Right cardiac atrium (tissue), 5 donors: ENCODE data around the gene GPR27. TPM values are rescaled to one million over a fixed set of nuclear protein-coding genes. Genes with fewer than 3 reads are reported as not detected.

ENCODE experiments used
- ATAC-seq, 2 donors: fragments of 200-7000 bp; cut with Tn5 transposase; one replicate each; pipeline versions ENCODE4 v1.8.0 to v1.9.1; 2020; ENCODE audit warnings: moderate library complexity in 2 of 2, mild to moderate bottlenecking in 1 of 2
- DNase-seq, 3 donors: peaks; one replicate each; pipeline ENCODE4 v3.0.0-alpha.2; 2020
- H3K27ac ChIP-seq: one replicate; pipeline ENCODE4 v1.5.1; 2013; ENCODE audit warnings: mild to moderate bottlenecking, low read length, control low read depth, moderate library complexity
- H3K27me3 ChIP-seq: one replicate; pipeline ENCODE4 v1.6.1; 2013; ENCODE audit not compliant: control insufficient read depth, insufficient read depth
- H3K4me1 ChIP-seq: one replicate; pipeline ENCODE4 v1.6.1; 2013; ENCODE audit warnings: low read length; ENCODE audit not compliant: control insufficient read depth, insufficient read depth
- H3K4me3 ChIP-seq: one replicate; pipeline ENCODE4 v1.5.1; 2013; ENCODE audit warnings: low read length, control low read depth
- H3K9me3 ChIP-seq: one replicate; pipeline ENCODE4 v1.6.1; 2013; ENCODE audit warnings: low read length; ENCODE audit not compliant: control insufficient read depth
- WGBS: extraction: QIAGEN DNeasy Blood & Tissue Kit; methylation state at CpG from one replicate; pipeline ENCODE4 v1.1.7; 2013; 5-methylcytosine and 5-hydroxymethylcytosine counted together
- intact Hi-C, 4 donors: fragments of 100-400 bp; cut with DNase I; formaldehyde crosslinking; loops; one replicate each; pipeline versions ENCODE4 v1.11.0 to v1.14.0; 2022 to 2023
- long read RNA-seq, 4 donors: library from polyadenylated mRNA; unstranded; transcript quantifications; one replicate each; pipeline ENCODE4 v2.0.0, GENCODE V29; 2020 to 2021
- polyA plus RNA-seq: library from polyadenylated mRNA; stranded (reverse); fragments of 200-250 nt; gene quantifications from one replicate; pipeline ENCODE4 v1.2.3, GENCODE V29; 2013
- total RNA-seq, 4 donors: library from RNA; stranded (reverse); fragmentation: NEBNext Ultra II Directional; extraction: Animal tissue kit (Norgen Biotek cat#: 25700); gene quantifications; one replicate each; pipeline ENCODE4 v1.2.1, GENCODE V29; 2021
- donor health status: healthy with polysubstance abuse.
- donor health status: DM: no; HTN: yes; CAD: no.
- donor health status: DM: no; HTN: no; CAD: no.
- donor health status: DM: no; HTN: yes; CAD: no; lungs with severe emphysema.
- donor health status: DM: yes; HTN: yes; CAD: no.

GPR27 gene
- total RNA-seq (1 to 10 TPM in 3 of 4 donors, under 1 TPM in 1; 0.97 to 5.4 (median 2.9) TPM), polyA plus RNA-seq (1.2 TPM)
- long read RNA-seq, donor 1, transcript GPR27-201 (1 exons, 2,447 nt) = major isoform, 11 of 11 reads
- long read RNA-seq, donor 1, partial matches to known transcripts = 0 of 11 reads
- long read RNA-seq, donor 1, other reads (novel, unspliced or antisense) = 0 of 11 reads
- long read RNA-seq, donor 2, transcript GPR27-201 (1 exons, 2,447 nt) = major isoform, 13 of 13 reads
- long read RNA-seq, donor 2, partial matches to known transcripts = 0 of 13 reads
- long read RNA-seq, donor 2, other reads (novel, unspliced or antisense) = 0 of 13 reads
- long read RNA-seq, donor 3, transcript GPR27-201 (1 exons, 2,447 nt) = major isoform, 5 of 5 reads
- long read RNA-seq, donor 3, partial matches to known transcripts = 0 of 5 reads
- long read RNA-seq, donor 3, other reads (novel, unspliced or antisense) = 0 of 5 reads
- long read RNA-seq, donor 4, transcript GPR27-201 (1 exons, 2,447 nt) = major isoform, 24 of 24 reads
- long read RNA-seq, donor 4, partial matches to known transcripts = 0 of 24 reads
- long read RNA-seq, donor 4, other reads (novel, unspliced or antisense) = 0 of 24 reads

GRCh38 chr3:71753701-71754609 lies at the start of gene GPR27:
TSS of gene GPR27 (plus strand) at chr3:71753855. CDS start at chr3:71754050, 195 bp downstream.
- Histone ChIP-seq H3K9me3 (no peaks in the 10 kb centered on the region), H3K4me3 (peak within 1 kb of the TSS; percentile 81), H3K4me1 (no peaks in the 10 kb centered on the region), H3K27me3 (no peaks in the 10 kb centered on the region), H3K27ac (no peak within 1 kb of the TSS)
- intact Hi-C loops = no loop called here
- DNase-seq = peak; percentile 32 to 64 (median 60)
- peak; percentile 66 to 73 for ATAC-seq
- WGBS = under 1% methylated on average over 131 of the region's 131 CpGs

- no peak overlapping the region for H3K27ac ChIP-seq
- DNase-seq (no peak), ATAC-seq (peak in 1 of 2 donors; percentile 58)
- intact Hi-C loops = no loop called here
- no peak overlapping the region for H3K4me3 ChIP-seq
- no peaks in the 10 kb centered on the region for H3K9me3 ChIP-seq
- H3K27me3 ChIP-seq = no peaks in the 10 kb centered on the region
- peaks cover 4% of the 10 kb centered on the region for H3K4me1 ChIP-seq
These were observed 48.7 kb upstream of the GPR27 start for GRCh38 chr3:71704915-71705314.

GRCh38 chr3:71705681-71706080 lies 48.0 kb upstream of the GPR27 start:
- Histone ChIP-seq H3K9me3 (no peaks in the 10 kb centered on the region), H3K4me3 (no peak overlapping the region), H3K27me3 (no peaks in the 10 kb centered on the region), H3K4me1 (peaks cover 4% of the 10 kb centered on the region), H3K27ac (no peak overlapping the region)
- ATAC-seq = no peak
- WGBS = 86% methylated on average over 5 of the region's 5 CpGs
- intact Hi-C loops = no loop called here
- DNase-seq = no peak

- ATAC-seq (no peak), DNase-seq (no peak)
- intact Hi-C loops = no loop called here
- WGBS = 90% methylated on average over 5 of the region's 5 CpGs
- no peaks in the 10 kb centered on the region for H3K9me3 ChIP-seq
- H3K27ac ChIP-seq = no peak overlapping the region
- no peak overlapping the region for H3K4me3 ChIP-seq
- H3K27me3 ChIP-seq = no peaks in the 10 kb centered on the region
- H3K4me1 ChIP-seq = peaks cover 2% of the 10 kb centered on the region
These were observed 46.1 kb upstream of the GPR27 start for GRCh38 chr3:71707595-71707994.

- DNase-seq (peak in 2 of 3 donors; percentile 22 to 76), ATAC-seq (peak; percentile 57 to 81)
- WGBS = 49% methylated on average over 7 of the region's 7 CpGs
- Histone ChIP-seq H3K4me1 (peaks cover 2% of the 10 kb centered on the region), H3K27me3 (no peaks in the 10 kb centered on the region), H3K4me3 (no peak overlapping the region), H3K27ac (no peak overlapping the region), H3K9me3 (no peaks in the 10 kb centered on the region)
- intact Hi-C loops = no loop called here
These were observed 45.1 kb upstream of the GPR27 start for GRCh38 chr3:71708476-71709105.

GRCh38 chr3:71709908-71710511 lies 43.6 kb upstream of the GPR27 start:
- Histone ChIP-seq H3K27me3 (no peaks in the 10 kb centered on the region), H3K27ac (no peak overlapping the region), H3K4me1 (peaks cover 3% of the 10 kb centered on the region), H3K9me3 (no peaks in the 10 kb centered on the region), H3K4me3 (no peak overlapping the region)
- 91% methylated on average over 9 of the region's 9 CpGs for WGBS
- intact Hi-C loops = no loop called here
- DNase-seq (no peak), ATAC-seq (peak in 1 of 2 donors; percentile 20)

GRCh38 chr3:71710906-71711494 lies 42.7 kb upstream of the GPR27 start:
- H3K9me3 ChIP-seq = no peaks in the 10 kb centered on the region
- no peak overlapping the region for H3K27ac ChIP-seq
- DNase-seq = no peak
- peak; percentile 43 to 54 for ATAC-seq
- peaks cover 2% of the 10 kb centered on the region for H3K4me1 ChIP-seq
- intact Hi-C loops = no loop called here
- 34% methylated on average over 1 of the region's 1 CpG for WGBS
- H3K27me3 ChIP-seq = no peaks in the 10 kb centered on the region
- no peak overlapping the region for H3K4me3 ChIP-seq

- ATAC-seq (no peak), DNase-seq (no peak)
- Histone ChIP-seq H3K9me3 (no peaks in the 10 kb centered on the region), H3K4me1 (peaks cover 2% of the 10 kb centered on the region), H3K27ac (no peak overlapping the region), H3K27me3 (no peaks in the 10 kb centered on the region), H3K4me3 (no peak overlapping the region)
- intact Hi-C loops = no loop called here
- WGBS = 92% methylated on average over 2 of the region's 2 CpGs
These were observed 40.6 kb upstream of the GPR27 start for GRCh38 chr3:71713041-71713440.

- no peak overlapping the region for H3K27ac ChIP-seq
- H3K27me3 ChIP-seq = no peaks in the 10 kb centered on the region
- WGBS = 94% methylated on average over 4 of the region's 4 CpGs
- ATAC-seq = no peak
- intact Hi-C loops = no loop called here
- no peak for DNase-seq
- no peak overlapping the region for H3K4me3 ChIP-seq
- H3K9me3 ChIP-seq = no peaks in the 10 kb centered on the region
- H3K4me1 ChIP-seq = peaks cover 2% of the 10 kb centered on the region
These were observed 39.1 kb upstream of the GPR27 start for GRCh38 chr3:71714595-71714994.

- intact Hi-C loops = no loop called here
- Histone ChIP-seq H3K27ac (no peak overlapping the region), H3K9me3 (no peaks in the 10 kb centered on the region), H3K4me3 (no peak overlapping the region), H3K4me1 (peaks cover 4% of the 10 kb centered on the region), H3K27me3 (no peaks in the 10 kb centered on the region)
- DNase-seq (no peak), ATAC-seq (no peak)
- WGBS = 79% methylated on average over 4 of the region's 4 CpGs
These were observed 35.6 kb upstream of the GPR27 start for GRCh38 chr3:71718072-71718471.
